OCI-M1 (cell line): ENCODE measurements around the gene ZNF488.

Experiments used
- DNase-seq: peaks from one replicate; lab custom pipeline; 2025; lab: John Stamatoyannopoulos, UW

ZNF488 gene

DNA sequence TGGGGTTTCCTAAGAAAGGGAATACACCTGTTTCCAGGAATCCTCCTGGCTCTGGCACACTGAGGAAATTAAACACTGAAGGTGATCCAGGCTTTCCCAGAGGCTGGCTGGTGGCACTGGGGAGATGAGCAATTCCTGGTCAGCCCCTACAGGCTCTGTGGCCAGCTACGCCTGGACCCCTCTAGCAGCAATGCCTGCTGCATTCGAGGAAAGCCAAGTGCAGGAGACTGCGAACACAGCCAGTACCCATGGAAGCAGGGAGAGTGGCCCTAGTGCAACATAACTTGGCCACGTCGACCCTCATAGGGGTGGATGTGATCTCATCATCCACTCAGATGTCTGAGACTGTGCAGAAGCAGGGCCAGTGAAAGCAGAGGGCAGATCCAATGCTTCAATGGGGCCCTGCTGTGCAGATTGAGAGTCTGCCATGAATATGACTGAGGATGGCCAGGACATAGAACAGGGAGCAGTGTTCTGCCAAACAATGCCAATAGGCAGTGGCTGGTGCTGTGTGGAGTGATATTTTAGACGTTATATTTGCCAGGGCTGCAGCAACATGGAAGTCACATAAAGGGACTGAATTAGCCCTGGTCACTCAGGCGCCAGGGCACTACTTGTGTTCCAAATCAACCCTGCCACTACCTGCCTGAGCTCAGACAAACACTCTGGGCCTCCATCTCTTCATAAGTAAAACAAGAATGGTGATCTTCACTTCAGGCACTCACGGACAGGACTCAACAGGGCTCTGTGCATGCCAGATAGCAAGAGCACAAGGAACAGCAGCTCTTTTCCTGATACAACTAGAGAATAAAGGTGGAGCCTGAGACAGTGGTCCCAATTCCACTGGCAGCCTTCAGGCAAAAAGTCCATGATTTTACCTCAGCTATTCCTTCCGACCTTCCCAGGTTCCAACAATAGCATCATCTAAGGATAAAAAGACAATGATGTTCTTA, 2.4 kb downstream of the ZNF488 start:
- DNase-seq, result no peak

DNA sequence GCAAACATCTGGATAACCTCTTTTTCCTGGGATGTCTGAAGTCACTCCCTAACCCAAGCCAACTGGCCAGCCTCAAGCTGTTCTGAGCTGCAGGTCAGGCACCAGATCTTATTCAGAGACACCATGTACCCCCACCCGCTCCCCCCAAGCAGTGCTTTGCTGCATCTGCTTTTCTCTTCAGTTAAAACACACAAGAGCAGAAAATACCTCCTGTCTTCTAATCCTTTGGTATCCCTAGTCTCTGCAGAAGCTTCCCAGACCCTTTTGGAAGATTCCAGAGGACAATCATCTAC, 3.0 kb downstream of the ZNF488 start:
- DNase-seq, result no peak

DNA sequence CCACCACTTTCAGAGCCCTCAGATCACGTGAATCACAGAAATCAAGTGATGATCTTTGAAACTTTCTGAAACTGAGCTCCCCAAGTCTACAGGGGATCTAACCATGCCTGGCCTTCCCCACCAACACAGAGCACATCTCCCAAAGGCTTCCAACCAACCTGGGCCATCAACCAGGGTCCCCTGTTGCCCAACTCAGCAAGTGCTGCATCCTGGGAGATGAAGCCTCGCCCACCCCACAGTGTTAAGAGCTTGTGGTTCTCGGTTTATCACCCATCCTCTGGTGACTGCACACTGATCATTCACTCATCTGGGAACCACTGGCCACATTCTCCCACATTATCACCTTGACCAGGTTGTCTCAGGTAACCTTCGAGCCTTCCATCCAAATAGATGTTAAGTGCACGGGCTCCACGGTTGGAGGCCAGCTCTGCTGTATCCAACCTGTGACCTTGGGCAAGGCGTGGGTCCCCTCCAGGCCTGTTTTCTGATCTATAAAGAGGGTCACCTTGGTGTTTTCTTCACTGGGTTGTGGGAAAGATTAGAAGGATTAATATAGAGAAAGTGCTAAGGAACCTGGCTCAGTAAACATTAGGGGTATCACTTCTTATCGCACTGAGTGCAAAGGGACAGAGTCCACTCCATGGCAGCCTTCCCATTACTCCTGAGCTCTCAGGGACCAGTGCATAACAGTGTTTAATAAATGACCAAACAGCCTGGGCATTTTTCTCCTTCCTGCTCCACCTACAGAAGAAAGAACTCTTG, 3.6 kb downstream of the ZNF488 start:
- DNase-seq, result no peak

DNA sequence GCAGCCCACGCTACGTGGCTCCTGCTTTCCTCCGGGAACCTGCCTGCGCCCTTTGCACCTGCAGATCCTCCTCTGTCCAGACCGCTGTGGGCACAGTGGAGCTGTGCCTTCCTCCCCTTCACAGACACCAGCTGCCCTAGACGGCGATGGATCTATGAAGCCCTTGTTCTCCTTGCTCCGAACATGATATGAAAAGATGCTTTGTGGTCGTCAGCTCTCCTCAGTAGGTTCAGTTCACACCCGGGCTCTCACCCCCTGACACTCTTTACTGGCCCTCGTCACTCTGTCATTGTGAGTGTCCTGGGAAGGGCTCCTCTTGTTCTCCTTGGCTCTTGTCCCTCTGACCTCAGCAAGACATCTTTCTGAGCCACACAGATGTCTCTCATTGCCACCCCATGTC, 4.2 kb downstream of the ZNF488 start:
- no peak for DNase-seq

DNA sequence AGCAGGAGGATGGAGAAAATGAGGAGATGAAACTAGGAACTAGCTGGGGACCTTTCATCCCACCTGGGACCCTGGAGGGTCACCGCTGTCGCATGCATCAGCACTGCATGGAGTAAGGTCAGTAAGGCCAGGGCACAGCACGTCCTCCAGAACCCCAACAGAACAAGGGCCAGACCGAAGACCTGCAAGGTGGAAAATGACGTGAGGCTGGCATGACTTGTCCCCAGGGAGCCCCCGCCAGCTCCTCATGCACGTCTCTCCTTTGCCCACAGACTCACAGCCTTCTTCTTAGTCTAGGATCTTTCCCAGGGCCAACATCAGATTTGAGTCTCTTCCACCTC, 4.7 kb downstream of the ZNF488 start:
- DNase-seq, result no peak

DNA sequence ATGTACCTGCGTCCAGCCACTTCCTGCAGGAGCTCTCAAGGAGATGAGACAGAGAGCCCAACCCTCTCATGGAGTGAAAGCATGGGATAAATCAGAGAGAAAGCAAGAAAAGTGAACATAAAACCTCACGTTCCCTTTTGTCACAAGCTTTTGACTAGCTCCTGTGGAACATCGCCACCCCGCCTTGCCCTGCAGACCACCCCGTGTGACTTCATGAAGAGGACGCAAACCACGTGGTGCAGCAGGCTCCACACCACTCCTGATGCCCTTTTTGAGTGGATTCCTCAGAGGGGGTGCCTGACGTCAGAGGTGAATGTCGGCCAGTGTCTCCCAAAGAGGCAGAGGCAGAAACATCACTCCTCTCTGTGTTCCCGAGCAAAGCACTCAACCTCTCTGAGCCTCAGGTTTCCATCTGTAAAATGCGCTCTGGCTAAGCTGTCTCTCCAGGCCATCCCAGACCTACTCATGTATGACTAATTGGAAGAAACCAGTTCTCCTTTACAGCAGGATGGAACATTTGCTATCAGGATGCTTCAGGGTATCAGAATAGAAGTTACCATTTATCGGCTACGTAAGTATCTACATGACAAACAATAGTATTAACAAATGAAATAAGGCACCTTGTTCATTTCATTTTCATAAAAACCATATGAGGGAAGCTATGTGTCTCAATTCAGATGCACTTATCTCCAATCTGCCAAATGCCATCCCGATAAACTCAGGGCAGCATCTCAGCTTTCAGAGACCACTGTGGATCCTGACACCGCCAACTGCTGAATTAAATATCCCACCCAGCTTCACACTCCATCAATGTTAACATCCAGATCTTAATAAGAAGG, 5.3 kb downstream of the ZNF488 start:
- no peak for DNase-seq

DNA sequence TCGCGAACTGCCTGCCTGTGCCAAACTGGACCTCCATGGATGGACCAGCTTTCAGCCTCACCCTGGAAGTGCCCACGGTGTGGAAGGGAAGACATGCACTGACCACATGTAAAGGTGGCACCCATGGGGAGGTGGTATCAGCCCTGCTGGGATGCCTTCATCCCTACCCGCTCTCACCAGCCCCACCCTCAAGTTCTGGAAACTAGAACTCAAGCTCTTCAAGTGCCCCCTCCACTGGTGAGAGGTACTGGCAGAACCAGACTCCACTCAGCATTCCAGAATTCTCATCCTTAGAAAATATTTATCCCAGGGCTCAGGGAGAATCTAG, 5.9 kb downstream of the ZNF488 start:
- DNase-seq, result no peak

DNA sequence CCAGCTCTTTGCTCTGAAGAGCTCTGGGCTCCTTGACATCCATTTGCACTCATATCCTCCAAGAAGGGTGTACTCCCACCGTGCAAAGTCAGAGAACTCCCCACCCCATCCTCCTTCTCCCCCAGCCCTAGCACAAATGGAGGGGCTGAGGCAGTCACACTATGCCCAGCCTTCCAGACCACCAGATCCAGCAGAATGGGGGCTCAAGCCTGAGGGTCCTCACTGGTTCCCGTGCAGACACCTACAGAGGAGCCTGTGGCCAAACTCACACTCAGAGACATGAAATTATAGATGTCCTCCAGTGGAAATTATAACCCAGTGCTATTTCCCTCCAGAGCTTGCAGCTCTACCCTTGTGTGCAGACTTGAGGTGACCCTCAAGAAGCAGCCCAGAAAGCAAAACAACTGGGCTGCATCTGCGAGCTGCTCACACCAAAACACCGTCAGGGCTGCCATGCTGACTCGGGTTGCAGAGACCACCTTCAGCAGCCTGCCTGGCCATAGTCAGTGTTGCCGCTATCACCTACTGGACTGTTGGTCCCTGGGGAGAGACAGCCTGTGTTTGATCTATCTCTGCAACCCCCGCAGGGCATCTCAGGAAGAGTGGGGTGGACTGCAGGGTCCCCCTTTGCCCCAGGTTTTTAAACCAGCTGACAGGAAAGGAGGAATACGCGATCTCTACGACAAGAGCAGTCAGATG, 7.4 kb downstream of the ZNF488 start:
- DNase-seq, result no peak

DNA sequence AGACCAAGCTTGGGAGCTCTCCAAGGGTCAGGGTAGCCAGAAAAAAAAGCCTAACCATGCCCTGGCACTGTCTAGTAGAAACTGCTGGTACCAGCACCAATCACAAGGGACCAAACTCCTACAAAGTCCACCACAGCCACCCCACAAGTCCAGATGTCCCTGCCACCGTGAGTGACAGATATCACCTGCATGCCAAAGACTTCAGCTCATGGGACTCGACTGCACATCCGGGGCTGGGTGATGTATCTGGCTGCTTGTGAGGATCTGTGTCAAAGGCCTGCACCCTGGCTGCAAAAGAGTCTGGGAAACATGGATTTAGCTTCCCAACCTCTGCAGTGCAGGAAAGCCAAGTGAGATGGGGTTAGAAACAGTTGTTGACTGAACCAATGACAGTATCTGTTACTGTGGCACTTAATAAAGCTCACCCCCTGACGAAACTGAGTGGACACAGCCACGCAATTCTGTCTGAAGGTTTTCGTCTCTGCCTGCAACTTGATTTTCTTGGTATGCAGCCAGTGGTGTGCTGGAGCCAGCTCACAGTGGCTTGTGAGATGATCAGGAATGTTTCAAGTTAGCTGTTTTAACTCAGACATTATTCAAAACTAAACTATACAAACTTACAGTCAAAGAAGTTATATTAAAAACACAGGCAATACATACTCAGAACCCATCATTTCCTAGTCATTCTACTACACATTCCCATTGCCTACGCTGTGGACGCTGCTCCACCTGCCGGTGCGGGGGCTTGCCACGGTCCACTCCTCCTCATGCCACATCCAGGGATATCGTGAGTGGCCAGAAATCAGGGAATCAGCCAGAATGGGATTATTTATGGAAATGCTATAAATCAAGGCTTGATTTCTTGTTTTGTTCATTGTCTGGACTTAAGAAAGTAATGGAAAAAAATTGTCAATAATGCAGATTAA, 9.2 kb downstream of the ZNF488 start:
- DNase-seq, result no peak

DNA sequence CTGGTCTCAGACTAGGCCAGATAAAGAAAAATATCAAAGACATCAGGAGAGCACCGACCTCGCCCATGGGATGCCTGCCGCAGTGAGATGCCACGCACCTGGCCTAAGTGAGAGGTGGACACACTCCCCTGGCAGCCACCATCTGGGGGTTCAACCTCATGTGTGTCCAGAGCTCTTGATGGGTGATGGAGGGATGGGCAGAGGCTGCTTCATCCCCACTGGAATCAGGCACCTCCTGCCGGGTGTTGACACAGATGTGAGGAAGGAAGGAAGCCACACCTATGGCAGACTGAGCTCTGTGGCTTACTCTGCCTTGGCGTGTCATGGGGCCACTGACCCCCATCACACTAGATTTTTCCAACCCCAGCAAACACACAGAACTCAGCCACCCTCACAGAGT, 11.4 kb downstream of the ZNF488 start:
- DNase-seq, result no peak

DNA sequence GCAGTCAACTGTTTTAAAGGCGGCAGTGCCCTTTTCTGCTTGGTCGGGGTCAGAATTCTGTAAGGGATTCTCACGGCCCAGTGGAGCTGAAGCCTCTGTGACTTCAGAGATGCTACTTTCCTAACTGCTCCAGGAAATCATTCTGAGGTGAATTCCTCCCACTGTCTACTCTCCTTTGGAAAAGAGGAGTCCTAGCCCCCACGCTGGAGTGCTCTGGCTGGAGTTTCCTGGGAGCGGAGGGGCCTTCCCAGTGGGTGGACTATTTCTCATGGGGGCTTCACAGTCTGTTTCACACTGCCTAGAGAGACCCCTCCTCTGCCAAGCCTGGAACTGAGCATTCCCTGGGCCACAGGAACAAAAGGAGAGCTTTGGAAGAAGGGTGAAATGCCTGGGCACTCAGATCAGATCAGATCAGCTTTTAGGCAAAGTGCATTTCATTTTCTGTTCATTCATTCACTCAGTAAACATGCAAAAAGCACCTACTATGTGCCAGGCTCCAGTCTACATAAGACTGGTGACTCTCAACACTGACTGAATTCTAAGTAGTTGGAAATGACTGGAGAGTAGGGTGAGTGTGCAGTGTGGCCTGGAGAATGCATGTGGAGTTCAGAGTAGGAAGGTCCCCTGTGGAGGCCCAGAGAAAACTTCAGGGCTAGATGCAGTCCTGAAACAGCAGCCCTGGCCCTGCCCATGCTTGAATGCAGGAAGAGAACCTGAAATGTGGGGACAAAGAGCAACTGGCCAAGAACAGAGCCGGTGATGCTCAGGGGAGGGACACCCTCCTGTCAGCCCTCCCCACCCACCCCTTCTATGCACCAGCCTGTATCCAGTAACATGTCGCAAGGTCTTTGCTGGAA, 12.2 kb downstream of the ZNF488 start:
- DNase-seq, result no peak

DNA sequence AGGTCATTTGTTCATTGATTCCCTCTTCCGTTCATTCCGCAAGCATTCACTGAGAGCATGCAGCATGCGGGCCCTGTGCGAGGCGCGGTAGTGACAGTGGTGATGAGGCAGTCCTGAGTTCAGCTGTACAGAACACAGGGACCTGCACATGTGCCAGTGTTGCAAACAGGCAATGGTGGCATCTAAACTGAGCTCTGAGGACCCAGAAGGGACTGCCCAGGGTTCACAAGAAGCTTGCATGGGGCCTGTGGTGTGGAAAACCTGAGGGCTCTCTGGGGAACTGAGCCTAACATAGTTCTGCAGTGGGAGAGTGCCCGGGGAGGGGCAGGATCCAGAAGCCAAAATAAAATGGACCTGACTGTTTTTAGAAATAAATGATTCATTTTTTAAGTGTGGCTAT, 13.2 kb downstream of the ZNF488 start:
- no peak for DNase-seq

DNA sequence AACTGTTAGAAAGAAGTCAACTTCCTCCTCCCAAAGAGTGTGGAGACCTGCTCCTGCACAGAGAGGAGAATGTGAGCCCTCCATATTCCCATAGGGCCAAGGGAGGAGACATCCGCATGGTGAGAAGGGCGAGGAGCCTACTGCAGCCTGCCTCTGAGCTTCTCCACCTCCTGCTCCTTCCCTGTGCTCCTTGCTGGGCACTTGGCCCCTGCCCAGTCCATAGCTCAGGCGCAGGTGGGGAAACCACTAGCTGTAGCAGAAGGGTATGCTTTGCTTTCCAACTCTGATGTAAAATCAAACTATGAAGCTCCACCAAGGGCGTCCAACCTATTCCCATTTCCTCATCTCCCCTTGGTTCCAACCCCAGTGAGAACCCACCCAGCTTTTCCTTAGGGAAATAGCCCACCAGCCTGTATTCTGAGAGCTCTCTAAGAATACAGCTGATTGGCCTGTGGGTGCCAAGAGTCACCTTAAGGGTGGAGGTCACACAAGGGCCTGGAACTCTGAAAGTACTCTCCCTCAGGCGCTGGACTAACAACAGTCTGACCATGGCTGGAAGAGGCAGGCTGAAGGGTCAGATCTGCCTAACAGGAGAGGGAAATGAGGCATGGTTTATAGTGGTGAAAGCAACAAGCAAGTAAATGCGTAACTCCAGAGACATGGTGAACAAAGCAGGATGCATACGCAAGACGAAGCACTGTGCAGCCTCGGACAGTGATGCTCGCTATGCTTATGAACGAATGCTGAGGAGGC, 13.9 kb downstream of the ZNF488 start:
- DNase-seq, result no peak

DNA sequence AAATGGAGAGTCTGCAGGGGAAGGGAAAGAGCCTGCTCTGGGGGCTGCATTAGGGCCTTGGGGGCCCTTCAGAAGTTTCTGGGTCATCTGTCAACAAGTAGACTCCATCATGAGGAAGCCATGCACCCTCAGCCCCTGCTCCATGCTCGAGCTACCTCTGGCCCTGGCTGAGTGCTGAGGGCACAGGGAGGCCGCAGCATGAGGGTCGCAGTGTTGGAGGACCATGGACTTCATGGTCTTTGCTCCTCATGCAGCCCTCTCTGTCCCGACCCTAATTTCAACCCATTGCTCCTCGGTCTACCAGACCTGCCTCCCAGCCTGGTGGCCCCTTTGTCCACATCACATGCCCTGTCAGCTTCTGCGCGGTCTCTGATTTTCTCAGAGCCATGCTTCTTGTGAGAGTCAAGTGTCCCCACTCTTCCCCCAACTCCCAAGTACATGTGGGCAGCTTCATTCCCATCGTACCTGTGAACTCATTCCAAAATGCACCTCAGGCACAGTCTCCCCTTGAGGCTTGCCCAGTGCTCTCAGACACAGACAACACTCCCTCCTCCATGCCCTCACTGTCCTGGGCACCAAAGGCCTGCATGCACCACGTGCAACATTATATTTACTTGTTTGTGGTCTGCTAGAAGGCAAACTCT, 14.7 kb downstream of the ZNF488 start:
- no peak for DNase-seq

DNA sequence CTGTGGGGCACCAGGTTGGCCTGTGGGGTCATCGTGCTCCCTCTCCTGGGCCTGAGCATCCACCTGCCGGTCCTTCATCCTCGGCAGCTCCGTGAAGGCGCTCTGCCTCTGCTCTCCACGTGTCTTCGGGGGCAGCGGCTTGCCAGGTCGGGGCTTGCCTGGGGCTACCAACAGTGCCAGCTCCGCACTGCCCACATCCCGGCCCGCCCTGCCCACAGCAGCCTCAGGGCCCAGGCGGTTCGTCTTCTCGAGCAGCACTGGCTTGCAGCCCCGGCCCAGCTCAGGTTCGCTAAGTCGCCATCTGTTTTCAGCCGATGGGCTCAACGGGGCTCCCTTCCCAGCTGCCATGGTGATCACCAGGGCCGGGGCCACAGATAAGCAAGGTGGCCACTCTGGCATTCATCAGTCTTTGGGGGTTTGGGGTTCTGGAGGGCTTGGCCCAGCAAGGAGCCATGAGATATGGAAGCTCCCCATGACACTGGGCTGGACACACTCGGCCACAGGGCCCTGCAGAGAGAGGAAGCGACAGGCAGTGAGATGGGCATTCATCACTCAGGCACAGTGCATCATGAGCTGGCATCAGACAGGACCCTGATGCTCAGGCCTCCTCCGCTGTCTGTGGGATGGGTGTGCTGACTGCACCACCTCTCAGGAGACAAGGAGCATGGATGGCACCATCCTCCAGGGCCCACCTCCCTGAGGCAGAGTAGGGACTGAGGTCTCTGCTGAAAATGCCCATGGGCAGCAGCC, 15.5 kb downstream of the ZNF488 start:
- DNase-seq, result no peak

DNA sequence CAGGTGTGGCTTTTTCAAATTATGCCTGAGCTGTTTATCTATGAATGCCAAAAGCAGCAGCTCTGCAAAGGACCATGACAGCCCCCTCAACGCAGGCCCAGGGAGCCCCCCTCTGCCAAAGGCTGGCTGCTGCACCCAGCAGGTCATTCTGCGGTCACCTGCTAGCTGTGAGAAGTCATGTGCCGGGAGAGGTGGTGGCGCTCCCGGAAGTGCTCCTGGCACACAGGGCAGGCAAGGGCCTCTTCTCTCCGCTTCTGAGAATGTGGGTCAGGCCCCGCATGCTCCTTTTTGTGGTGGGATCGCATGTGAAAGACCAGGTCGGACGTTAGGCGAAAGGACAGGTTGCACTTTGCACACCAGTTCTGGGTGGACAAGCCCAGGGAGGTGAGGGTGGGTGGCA, 16.4 kb downstream of the ZNF488 start:
- no peak for DNase-seq

DNA sequence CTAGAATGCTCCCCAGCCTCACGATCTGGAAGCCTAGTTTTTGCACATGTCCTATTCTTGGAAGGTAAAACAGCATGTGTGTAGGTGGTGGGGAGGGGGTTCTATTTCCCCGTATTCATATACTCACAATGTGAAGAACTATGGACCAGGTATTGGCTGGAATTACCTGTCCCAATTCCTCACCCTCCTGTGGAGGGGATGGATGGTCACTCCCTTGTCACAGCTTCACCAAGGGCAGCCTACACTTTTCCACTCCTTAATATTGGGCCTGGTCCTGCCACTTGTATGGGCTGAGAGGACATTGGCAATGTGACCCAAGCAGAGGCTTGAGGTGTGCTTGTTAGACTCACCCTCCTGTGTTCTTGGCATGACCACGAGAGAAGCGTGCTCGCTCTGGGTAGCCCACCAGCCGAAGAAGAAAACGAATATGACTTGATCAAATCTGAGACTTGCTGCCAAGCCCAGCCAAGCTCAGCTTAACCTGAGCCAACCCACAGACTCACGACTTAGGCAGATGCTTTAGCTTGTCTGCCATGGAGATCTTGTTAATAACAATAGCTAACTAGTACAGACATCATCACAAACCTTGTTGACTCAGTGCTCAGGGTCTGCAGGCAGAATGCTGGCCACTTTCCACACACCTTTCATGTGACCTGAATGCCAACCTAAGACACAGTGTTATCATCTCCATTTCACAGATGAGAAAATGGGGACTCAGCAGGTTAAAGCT, 17.2 kb downstream of the ZNF488 start:
- no peak for DNase-seq
